GM23248 (cell line): ENCODE measurements around the gene ZC4H2. TPM values are rescaled to one million over a fixed set of nuclear protein-coding genes. Genes with fewer than 3 reads are reported as not detected.

Source experiments
- DNase-seq: peaks from one replicate; pipeline ENCODE4 v3.0.0-alpha.2; 2015
- H2AFZ ChIP-seq: fragments of 200-600 bp; sonication (generic); 2 replicates; pipeline ENCODE4 v1.6.1; 2016; ENCODE audit warnings: antibody characterized with exemption
- H3F3A ChIP-seq: fragments of 200-600 bp; sonication (generic); 2 replicates; pipeline ENCODE4 v1.6.1; 2016; ENCODE audit warnings: mild to moderate bottlenecking, antibody characterized with exemption, mixed run types; ENCODE audit not compliant: insufficient read depth
- H3K27ac ChIP-seq: fragments of 200-600 bp; sonication (generic); 2 replicates; pipeline ENCODE4 v1.5.1; 2016; ENCODE audit warnings: mild to moderate bottlenecking
- H3K27me3 ChIP-seq: fragments of 200-600 bp; sonication (generic); replicated peaks from 2 replicates; pipeline ENCODE4 v1.6.1; 2016; ENCODE audit warnings: mild to moderate bottlenecking; ENCODE audit not compliant: insufficient read depth
- H3K36me3 ChIP-seq: fragments of 200-600 bp; sonication (generic); 2 replicates; pipeline ENCODE4 v1.6.1; 2016; ENCODE audit warnings: low read depth, mild to moderate bottlenecking
- H3K4me1 ChIP-seq: fragments of 200-600 bp; sonication (generic); 2 replicates; pipeline ENCODE4 v1.6.1; 2016; ENCODE audit warnings: mild to moderate bottlenecking; ENCODE audit not compliant: insufficient read depth
- H3K4me2 ChIP-seq: fragments of 200-600 bp; sonication (generic); one replicate; pipeline ENCODE4 v1.6.1; 2016; ENCODE audit warnings: mild to moderate bottlenecking; ENCODE audit not compliant: unreplicated experiment
- H3K4me3 ChIP-seq: fragments of 200-600 bp; sonication (generic); 2 replicates; pipeline ENCODE4 v1.5.1; 2016; ENCODE audit warnings: mild to moderate bottlenecking
- H3K79me2 ChIP-seq: fragments of 200-600 bp; sonication (generic); 2 replicates; pipeline ENCODE4 v1.6.1; 2016; ENCODE audit warnings: mild to moderate bottlenecking; ENCODE audit not compliant: insufficient read depth
- H3K9ac ChIP-seq: fragments of 200-600 bp; sonication (generic); 2 replicates; pipeline ENCODE4 v1.6.1; 2016; ENCODE audit warnings: mild to moderate bottlenecking
- H3K9me2 ChIP-seq: fragments of 200-600 bp; sonication (generic); 2 replicates; pipeline ENCODE4 v1.6.1; 2016; ENCODE audit warnings: mixed run types, mild to moderate bottlenecking, moderate library complexity; ENCODE audit not compliant: insufficient read depth
- H3K9me3 ChIP-seq: fragments of 200-600 bp; sonication (generic); one replicate; pipeline ENCODE4 v1.6.1; 2017; ENCODE audit warnings: low read depth
- H4K20me1 ChIP-seq: fragments of 200-600 bp; sonication (generic); 2 replicates; pipeline ENCODE4 v1.6.0; 2016; ENCODE audit not compliant: insufficient read depth
- EZH2 ChIP-seq: fragments of 200-600 bp; sonication (generic); IDR thresholded peaks from 2 replicates; pipeline ENCODE4 v1.6.1; 2018; ENCODE audit warnings: antibody characterized with exemption, mild to moderate bottlenecking; ENCODE audit not compliant: insufficient read depth, poor library complexity, severe bottlenecking
- EZH2phosphoT487 ChIP-seq: fragments of 200-600 bp; sonication (generic); IDR thresholded peaks from 2 replicates; pipeline ENCODE4 v1.6.1; 2018; ENCODE audit warnings: antibody characterized with exemption, moderate library complexity, mild to moderate bottlenecking, low read depth; ENCODE audit not compliant: insufficient read depth
- WGBS, 2 experiments: methylation state at CpG; one replicate each; pipeline ENCODE4 v1.1.6; 2015 to 2017; ENCODE audit warnings: low lambda C conversion rate in 2 of 2, low coverage in 1 of 2; ENCODE audit errors: missing lambda C conversion rate in 2 of 2; 5-methylcytosine and 5-hydroxymethylcytosine counted together
- in situ Hi-C: fragments of 300-500 bp; cut with MboI; formaldehyde crosslinking; loops from 2 replicates; pipeline ENCODE4 v1.15.0; 2020
- polyA plus RNA-seq: library from polyadenylated mRNA; unstranded; fragments of >200 nt; fragmentation: Nextera tagmentation; extraction: Ambion mirVana; gene quantifications from 2 replicates; pipeline ENCODE4 v1.2.1, GENCODE V29; 2016
- total RNA-seq: library from RNA; depleted of rRNA; stranded (reverse); fragments of >200 nt; shearing (Covaris generic); gene quantifications from 2 replicates; pipeline ENCODE4 v1.2.3, GENCODE V29; 2014

The ZC4H2 gene
- total and polyA plus RNA-seq, 2 experiments from 2014 or later: 9.9 to 14.3 TPM

DNA sequence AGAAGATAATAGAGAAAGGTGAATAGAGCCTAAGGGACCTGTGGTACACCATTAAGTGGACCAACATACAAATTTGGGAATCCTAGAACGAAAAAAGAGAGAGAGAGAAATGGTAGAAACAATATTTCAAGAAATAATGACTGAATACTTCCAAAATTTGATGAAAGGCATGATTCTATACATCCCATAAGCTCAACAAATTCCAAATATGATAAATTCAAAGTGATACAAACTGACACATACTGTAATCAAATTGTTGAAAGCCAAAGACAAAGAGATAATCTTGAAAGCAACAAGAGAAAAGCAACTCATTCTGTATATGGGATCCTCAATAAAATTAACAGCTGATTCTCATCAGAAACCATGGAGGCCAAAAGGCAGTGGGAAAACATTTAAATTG lies 20.6 kb upstream of the ZC4H2 start:
- no peak overlapping the region for H2AFZ ChIP-seq
- no peak for TF ChIP-seq EZH2
- no peak for TF ChIP-seq EZH2phosphoT487
- no peak overlapping the region for H3K27ac ChIP-seq
- no peaks in the 10 kb centered on the region for H3F3A ChIP-seq
- H3K4me2 ChIP-seq: no peak overlapping the region
- H3K36me3 ChIP-seq: no peaks in the 10 kb centered on the region
- H4K20me1 ChIP-seq: no peaks in the 10 kb centered on the region
- H3K79me2 ChIP-seq: no peaks in the 10 kb centered on the region
- H3K9me3 ChIP-seq: no peaks in the 10 kb centered on the region
- H3K9me2 ChIP-seq: no peaks in the 10 kb centered on the region
- H3K4me1 ChIP-seq: no peaks in the 10 kb centered on the region
- H3K4me3 ChIP-seq: no peak overlapping the region
- WGBS, 2 experiments: 0% methylated on average over 1 of the region's 1 CpG
- H3K9ac ChIP-seq: no peak overlapping the region
- H3K27me3 ChIP-seq: no peaks in the 10 kb centered on the region
- DNase-seq: no peak
- in situ Hi-C loops: no loop called here

DNA sequence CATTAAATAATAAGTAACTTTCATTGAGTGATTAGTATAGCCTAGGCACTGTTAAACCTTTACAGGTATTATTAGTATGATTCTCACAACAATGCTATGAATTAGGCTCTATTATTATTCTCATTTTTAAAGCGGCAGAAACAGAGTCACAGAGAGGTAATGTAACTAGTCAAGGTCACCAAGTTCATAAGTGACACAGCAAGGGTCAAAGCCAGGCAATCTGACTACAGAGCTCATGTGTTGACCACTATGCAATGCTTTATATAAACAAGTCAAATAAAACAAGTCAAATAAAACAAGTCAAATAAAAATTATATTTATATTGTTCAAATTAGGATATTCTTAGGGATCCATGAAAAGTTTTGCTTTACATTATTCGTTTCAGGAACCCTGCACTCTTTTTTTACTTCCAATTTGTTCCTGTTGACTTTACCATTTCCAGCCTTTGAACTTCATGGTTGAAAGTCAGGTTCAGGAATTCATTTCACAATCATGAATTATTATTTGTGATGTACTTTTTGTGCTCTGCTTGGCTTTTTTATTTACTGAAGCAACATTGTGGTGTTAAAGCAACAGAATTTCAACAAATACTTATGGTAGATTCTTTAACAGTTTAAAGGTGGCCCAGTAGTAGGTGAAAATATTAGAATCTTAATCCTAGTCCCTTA lies 18.0 kb upstream of the ZC4H2 start:
- 7 to 14% methylated on average over 2 of the region's 2 CpGs for WGBS, 2 experiments
- H2AFZ ChIP-seq: no peak overlapping the region
- TF ChIP-seq EZH2 (no peak), EZH2phosphoT487 (no peak)

GRCh38 chrX:64977830-64978229 lies 1.6 kb upstream of the ZC4H2 start:
- Histone ChIP-seq H3K9me2 (no peaks in the 10 kb centered on the region), H3K4me1 (0 out of 2 replicates have a peak, but pooled peaks cover 3% of the 10 kb centered on the region), H3K36me3 (no peaks in the 10 kb centered on the region), H3K9ac (no peak overlapping the region), H3K4me2 (no peak overlapping the region), H3K27ac (no peak overlapping the region), H4K20me1 (no peaks in the 10 kb centered on the region), H3F3A (no peaks in the 10 kb centered on the region), H3K9me3 (no peaks in the 10 kb centered on the region), H2AFZ (no peak overlapping the region), H3K79me2 (no peaks in the 10 kb centered on the region), H3K27me3 (no peaks in the 10 kb centered on the region), H3K4me3 (no peak overlapping the region)
- WGBS, 2 experiments: 51 to 58% methylated on average over 3 of the region's 3 CpGs
- in situ Hi-C loops: no loop called here
- TF ChIP-seq EZH2 (no peak), EZH2phosphoT487 (no peak)
- peak; percentile 40 for DNase-seq

More for the DNA sequence above, 18.0 kb upstream of the ZC4H2 start:
- Histone ChIP-seq H3K4me1 (no peaks in the 10 kb centered on the region), H4K20me1 (no peaks in the 10 kb centered on the region), H3K79me2 (no peaks in the 10 kb centered on the region), H3K4me3 (no peak overlapping the region), H3K27ac (no peak overlapping the region), H3K9me2 (no peaks in the 10 kb centered on the region), H3K9me3 (no peaks in the 10 kb centered on the region), H3K27me3 (no peaks in the 10 kb centered on the region), H3K36me3 (no peaks in the 10 kb centered on the region), H3K9ac (no peak overlapping the region), H3F3A (no peaks in the 10 kb centered on the region), H3K4me2 (no peak overlapping the region)
- no peak for DNase-seq
- in situ Hi-C loops: no loop called here

- H3K36me3 ChIP-seq: no peaks in the 10 kb centered on the region
- H4K20me1 ChIP-seq: no peaks in the 10 kb centered on the region
- no peaks in the 10 kb centered on the region for H3K79me2 ChIP-seq
- in situ Hi-C loops: no loop called here
- H3K9me3 ChIP-seq: no peaks in the 10 kb centered on the region
- WGBS, 2 experiments: 50% methylated on average over 2 of the region's 2 CpGs
- H3K4me2 ChIP-seq: no peak overlapping the region
- peak overlapping the region; percentile 95 for H2AFZ ChIP-seq
- H3K9ac ChIP-seq: no peak overlapping the region
- H3K4me1 ChIP-seq: 0 out of 2 replicates have a peak, but pooled peaks cover 3% of the 10 kb centered on the region
- TF ChIP-seq EZH2 (no peak), EZH2phosphoT487 (no peak)
- no peaks in the 10 kb centered on the region for H3K9me2 ChIP-seq
- no peak overlapping the region for H3K27ac ChIP-seq
- H3F3A ChIP-seq: no peaks in the 10 kb centered on the region
- no peaks in the 10 kb centered on the region for H3K27me3 ChIP-seq
- DNase-seq: no peak
- H3K4me3 ChIP-seq: no peak overlapping the region
Measured at GRCh38 chrX:64977051-64977450, 801 bp upstream of the ZC4H2 start.

DNA sequence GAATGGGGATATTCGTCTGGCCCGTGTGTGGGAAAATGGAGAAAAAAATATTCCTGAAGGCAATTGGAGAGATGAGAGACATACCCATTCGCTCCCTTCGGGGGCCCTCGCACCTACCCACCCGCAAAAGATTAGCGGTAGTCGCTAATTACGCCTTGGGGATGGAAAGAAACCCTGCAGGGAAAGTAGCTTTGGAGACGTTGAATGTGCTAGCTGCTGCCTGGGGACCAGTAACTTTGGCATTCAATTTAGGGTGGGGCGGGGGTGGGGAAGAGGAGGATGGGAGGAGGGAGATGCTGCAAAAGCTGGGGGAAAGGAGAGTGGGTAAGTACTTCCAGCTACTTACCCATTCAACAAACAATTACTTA lies 407 bp upstream of the ZC4H2 start:
- H3K9me2 ChIP-seq: no peaks in the 10 kb centered on the region
- peak overlapping the region; percentile 95 for H2AFZ ChIP-seq
- TF ChIP-seq EZH2phosphoT487 (no peak), EZH2 (no peak)
- in situ Hi-C loops: no loop called here
- H3K36me3 ChIP-seq: no peaks in the 10 kb centered on the region
- no peaks in the 10 kb centered on the region for H3F3A ChIP-seq
- no peak overlapping the region for H3K9ac ChIP-seq
- H3K27me3 ChIP-seq: no peaks in the 10 kb centered on the region
- no peak for DNase-seq
- no peaks in the 10 kb centered on the region for H4K20me1 ChIP-seq
- no peak overlapping the region for H3K27ac ChIP-seq
- WGBS, 2 experiments: 3 to 10% methylated on average over 10 to 11 of the region's 11 CpGs
- no peaks in the 10 kb centered on the region for H3K79me2 ChIP-seq
- H3K4me1 ChIP-seq: 0 out of 2 replicates have a peak, but pooled peaks cover 3% of the 10 kb centered on the region
- peak overlapping the region; percentile 93 for H3K4me3 ChIP-seq
- H3K4me2 ChIP-seq: peak overlapping the region; percentile 78
- no peaks in the 10 kb centered on the region for H3K9me3 ChIP-seq
